ENCODE data around the gene TMCC2.

The TMCC2 gene

GRCh38 chr1:205321959-205322283, 94.2 kb downstream of the TMCC2 start:
- H3K36me3 Mint-ChIP-seq: peaks cover 29% of the 10 kb centered on the region
- peak overlapping the region; percentile 97 for H3K27ac Mint-ChIP-seq
- H3K4me3 Mint-ChIP-seq: peak overlapping the region; percentile 96
- no peak for ATAC-seq
- peaks cover 71% of the 10 kb centered on the region for H3K4me1 Mint-ChIP-seq
- H3K9me3 Mint-ChIP-seq: no peaks in the 10 kb centered on the region
- H3K27me3 Mint-ChIP-seq: no peaks in the 10 kb centered on the region
